ENCODE data around the gene NPTX2.

The NPTX2 gene

GRCh38 chr7:98638853-98639252, 21.8 kb downstream of the NPTX2 start:
- Histone ChIP-seq H3K27ac (ENCODE audit: low read length) (no peak overlapping the region), H3K27me3 (ENCODE audit: low read depth, low read length) (no peaks in the 10 kb centered on the region), H3K9ac (ENCODE audit: low read length) (no peak overlapping the region), H4K20me1 (ENCODE audit: insufficient read depth, low read length) (no peaks in the 10 kb centered on the region), H3K4me3 (ENCODE audit: low read length) (no peak overlapping the region), H2AFZ (ENCODE audit: low read depth, low read length) (no peak overlapping the region), H3K79me2 (ENCODE audit: low read length) (no peaks in the 10 kb centered on the region), H3K9me3 (ENCODE audit: insufficient read depth, low read length) (peaks cover 10% of the 10 kb centered on the region; the same call in 1 of the 2 replicates), H3K4me1 (ENCODE audit: low read length) (peaks cover 45% of the 10 kb centered on the region), H3K4me2 (ENCODE audit: low read length) (no peak overlapping the region), H3K36me3 (replicated peaks; ENCODE audit: low read depth, low read length) (peaks cover 8% of the 10 kb centered on the region)
- no peak for TF ChIP-seq EZH2phosphoT487 (IDR thresholded peaks at IDR 0.05; ENCODE audit: low read depth)
- no peak for TF ChIP-seq CTCF (IDR thresholded peaks at IDR 0.05; ENCODE audit: low read depth, low read length)

DNA sequence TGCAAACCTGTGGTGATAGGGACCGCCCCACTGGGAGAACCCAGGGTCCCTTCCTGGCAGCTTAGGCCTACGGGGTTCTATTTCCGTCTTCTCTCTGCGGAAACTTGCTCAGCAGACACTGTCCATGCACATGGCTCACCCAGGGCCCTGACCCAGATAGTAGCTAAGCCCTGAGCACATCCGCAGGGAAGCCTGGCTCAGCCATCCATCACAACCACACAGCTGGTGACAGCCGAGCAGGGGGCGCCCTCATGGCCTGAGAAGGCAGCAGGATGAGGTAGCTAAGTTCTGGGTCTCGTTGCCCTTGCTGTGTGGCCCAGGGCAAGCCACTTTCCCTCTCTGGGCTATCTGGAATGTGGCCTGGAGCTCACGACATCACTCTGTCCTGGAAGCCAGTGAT, 23.3 kb downstream of the NPTX2 start:
- no peak overlapping the region for H3K9ac ChIP-seq (ENCODE audit: low read length)

GRCh38 chr7:98641646-98642500, 24.8 kb downstream of the NPTX2 start:
- Histone ChIP-seq H3K4me2 (ENCODE audit: low read length) (peak overlapping the region; percentile 96), H3K4me1 (ENCODE audit: low read length) (peaks cover 55% of the 10 kb centered on the region), H3K9me3 (ENCODE audit: insufficient read depth, low read length) (peaks cover 10% of the 10 kb centered on the region; the same call in 1 of the 2 replicates), H4K20me1 (ENCODE audit: insufficient read depth, low read length) (no peaks in the 10 kb centered on the region), H3K79me2 (ENCODE audit: low read length) (no peaks in the 10 kb centered on the region), H3K27ac (ENCODE audit: low read length) (peak overlapping the region; percentile 97), H3K36me3 (replicated peaks; ENCODE audit: low read depth, low read length) (peaks cover 8% of the 10 kb centered on the region), H3K4me3 (ENCODE audit: low read length) (peak overlapping the region; percentile 70), H2AFZ (ENCODE audit: low read depth, low read length) (no peak overlapping the region), H3K27me3 (ENCODE audit: low read depth, low read length) (no peaks in the 10 kb centered on the region), H3K9ac (ENCODE audit: low read length) (peak overlapping the region; percentile 70)
- TF ChIP-seq CTCF (IDR thresholded peaks at IDR 0.05; ENCODE audit: low read depth, low read length) = no peak
- TF ChIP-seq EZH2phosphoT487 (IDR thresholded peaks at IDR 0.05; ENCODE audit: low read depth) = peak; percentile 16; the same call in 1 of the 2 replicates

More for the DNA sequence above, 23.3 kb downstream of the NPTX2 start:
- Histone ChIP-seq H3K27ac (ENCODE audit: low read length) (peak overlapping the region; percentile 72), H3K4me3 (ENCODE audit: low read length) (no peak overlapping the region), H3K27me3 (ENCODE audit: low read depth, low read length) (no peaks in the 10 kb centered on the region), H3K79me2 (ENCODE audit: low read length) (no peaks in the 10 kb centered on the region), H3K36me3 (replicated peaks; ENCODE audit: low read depth, low read length) (peaks cover 8% of the 10 kb centered on the region), H2AFZ (ENCODE audit: low read depth, low read length) (no peak overlapping the region), H3K9me3 (ENCODE audit: insufficient read depth, low read length) (peaks cover 10% of the 10 kb centered on the region; the same call in 1 of the 2 replicates), H3K4me1 (ENCODE audit: low read length) (peaks cover 55% of the 10 kb centered on the region), H3K4me2 (ENCODE audit: low read length) (peak overlapping the region; percentile 21), H4K20me1 (ENCODE audit: insufficient read depth, low read length) (no peaks in the 10 kb centered on the region)
- peak; percentile 16; the same call in 1 of the 2 replicates for TF ChIP-seq CTCF (IDR thresholded peaks at IDR 0.05; ENCODE audit: low read depth, low read length)
- TF ChIP-seq EZH2phosphoT487 (IDR thresholded peaks at IDR 0.05; ENCODE audit: low read depth) = no peak

GRCh38 chr7:98643236-98643985, 26.3 kb downstream of the NPTX2 start:
- H3K27ac ChIP-seq (ENCODE audit: low read length) = peak overlapping the region; percentile 97
- H2AFZ ChIP-seq (ENCODE audit: low read depth, low read length) = peak overlapping the region; percentile 42; the same call in 1 of the 2 replicates
- H3K36me3 ChIP-seq (replicated peaks; ENCODE audit: low read depth, low read length) = peaks cover 8% of the 10 kb centered on the region
- H3K9me3 ChIP-seq (ENCODE audit: insufficient read depth, low read length) = peaks cover 10% of the 10 kb centered on the region; the same call in 1 of the 2 replicates
- peak overlapping the region; percentile 26; the same call in 1 of the 2 replicates for H3K4me3 ChIP-seq (ENCODE audit: low read length)
- H3K27me3 ChIP-seq (ENCODE audit: low read depth, low read length) = peaks cover under 1% of the 10 kb centered on the region
- TF ChIP-seq CTCF (IDR thresholded peaks at IDR 0.05; ENCODE audit: low read depth, low read length) (no peak), EZH2phosphoT487 (IDR thresholded peaks at IDR 0.05; ENCODE audit: low read depth) (no peak)
- peaks cover 55% of the 10 kb centered on the region for H3K4me1 ChIP-seq (ENCODE audit: low read length)
- H3K9ac ChIP-seq (ENCODE audit: low read length) = peak overlapping the region; percentile 27; the same call in 1 of the 2 replicates
- peak overlapping the region; percentile 96 for H3K4me2 ChIP-seq (ENCODE audit: low read length)
- no peaks in the 10 kb centered on the region for H4K20me1 ChIP-seq (ENCODE audit: insufficient read depth, low read length)
- H3K79me2 ChIP-seq (ENCODE audit: low read length) = no peaks in the 10 kb centered on the region
